H1 (cell line): ENCODE measurements around the gene TP53BP2. TPM values are rescaled to one million over a fixed set of nuclear protein-coding genes. Genes with fewer than 3 reads are reported as not detected.

Experiments
- CTCF ChIA-PET: fragments of 300-600 bp; sonication (Branson Sonifier 250); formaldehyde crosslinking; loops from one replicate; lab custom pipeline; 2021; ENCODE audit not compliant: partially characterized antibody; lab: Charles Lee
- POLR2A ChIA-PET: fragments of 300-600 bp; sonication (Branson Sonifier 250); formaldehyde crosslinking; loops from one replicate; lab custom pipeline; 2021; ENCODE audit warnings: inconsistent platforms; ENCODE audit not compliant: partially characterized antibody; lab: Charles Lee
- DNase-seq, 2 experiments: peaks; one replicate each; pipeline versions ENCODE4 v3.0.0 to v3.0.0-alpha.2; 2010 to 2022; ENCODE audit warnings: low spot score in 2 of 2, low read depth in 1 of 2, mixed read lengths in 1 of 2
- FAIRE-seq: peaks from 2 replicates; lab custom pipeline; 2011; peaks lifted over from hg19 to GRCh38; lab: Jason Lieb, UNC
- H2AFZ ChIP-seq: 2 replicates; pipeline ENCODE4 v1.8.1; 2012; ENCODE audit warnings: low read length, inconsistent platforms
- H2AK5ac ChIP-seq: 2 replicates; pipeline ENCODE4 v1.6.1; 2013; ENCODE audit warnings: low read depth, low read length
- H2BK120ac ChIP-seq: replicated peaks from 2 replicates; pipeline ENCODE3; 2013; ENCODE audit warnings: low read depth, low read length, inconsistent platforms
- H2BK12ac ChIP-seq: 2 replicates; pipeline ENCODE4 v1.6.1; 2013; ENCODE audit warnings: low read depth, low read length
- H2BK15ac ChIP-seq: 2 replicates; pipeline ENCODE4 v1.6.1; 2013; ENCODE audit warnings: low read length
- H2BK20ac ChIP-seq: 2 replicates; pipeline ENCODE4 v1.6.1; 2013; ENCODE audit warnings: low read length
- H2BK5ac ChIP-seq: 2 replicates; pipeline ENCODE4 v1.6.1; 2013; ENCODE audit warnings: low read depth, low read length
- H3K14ac ChIP-seq: 2 replicates; pipeline ENCODE4 v1.6.1; 2013; ENCODE audit warnings: inconsistent platforms; ENCODE audit not compliant: insufficient read length
- H3K18ac ChIP-seq: 2 replicates; pipeline ENCODE4 v1.6.1; 2013; ENCODE audit warnings: low read length; ENCODE audit errors: extremely low read depth
- H3K23ac ChIP-seq: 2 replicates; pipeline ENCODE4 v1.6.1; 2013; ENCODE audit warnings: inconsistent platforms; ENCODE audit not compliant: insufficient read length
- H3K23me2 ChIP-seq: 2 replicates; pipeline ENCODE4 v1.6.1; 2013; ENCODE audit warnings: low read depth, low read length
- H3K27ac ChIP-seq: 2 replicates; pipeline ENCODE4 v1.6.1; 2011; ENCODE audit warnings: low read depth, low read length, inconsistent platforms
- H3K27me3 ChIP-seq, 4 experiments: replicated peaks in 1 of 4; 1 replicate in 1 of 4; 2 replicates in 3 of 4; pipeline versions ENCODE4 v1.6.1 to v1.8.1; 2011 to 2013; ENCODE audit warnings: low read length in 3 of 4, mild to moderate bottlenecking in 3 of 4, inconsistent platforms in 2 of 4, mixed read lengths in 2 of 4, moderate library complexity in 1 of 4; ENCODE audit not compliant: control insufficient read depth in 3 of 4, insufficient read depth in 3 of 4; ENCODE audit errors: extremely low read depth in 1 of 4
- H3K36me3 ChIP-seq, 4 experiments: 2 replicates each; pipeline versions ENCODE4 v1.6.1 to v1.8.1; 2011 to 2013; ENCODE audit warnings: mild to moderate bottlenecking in 4 of 4, low read length in 3 of 4, moderate library complexity in 2 of 4, control low read depth in 1 of 4, inconsistent platforms in 1 of 4; ENCODE audit not compliant: insufficient read depth in 4 of 4, control insufficient read depth in 2 of 4
- H3K4ac ChIP-seq: replicated peaks from 2 replicates; pipeline ENCODE3; 2013; ENCODE audit warnings: low read length, low read depth, mixed read lengths, inconsistent platforms; ENCODE audit not compliant: insufficient read length
- H3K4me1 ChIP-seq, 4 experiments: replicated peaks in 1 of 4; 1 replicate in 1 of 4; 2 replicates in 3 of 4; pipeline versions ENCODE4 v1.6.1 to v1.8.1; 2011 to 2013; ENCODE audit warnings: low read length in 3 of 4, inconsistent platforms in 2 of 4, mixed read lengths in 1 of 4; ENCODE audit not compliant: insufficient read depth in 4 of 4, control insufficient read depth in 3 of 4
- H3K4me2 ChIP-seq, 2 experiments: 2 replicates each; pipeline versions ENCODE4 v1.6.1 to v1.8.1; 2011 to 2013; ENCODE audit warnings: low read depth in 2 of 2, low read length in 2 of 2, control low read depth in 1 of 2, inconsistent platforms in 1 of 2, mild to moderate bottlenecking in 1 of 2; ENCODE audit not compliant: insufficient read depth in 1 of 2
- H3K4me3 ChIP-seq, 4 experiments: fragments of 200-600, 300-600 bp in 1 of 4; sonication (generic), shearing (Covaris generic), sonication (Bioruptor Twin) in 1 of 4; 2 replicates each; pipeline versions ENCODE4 v1.5.1 to v1.8.1; 2011 to 2016; ENCODE audit warnings: low read length in 4 of 4, low read depth in 3 of 4, control low read depth in 2 of 4, inconsistent platforms in 2 of 4, mild to moderate bottlenecking in 2 of 4, mixed read lengths in 1 of 4, moderate library complexity in 1 of 4; ENCODE audit not compliant: insufficient read depth in 2 of 4; ENCODE audit errors: extremely low read depth in 1 of 4
- H3K56ac ChIP-seq: replicated peaks from 2 replicates; pipeline ENCODE3; 2013; ENCODE audit warnings: low read depth, mild to moderate bottlenecking, mixed read lengths, low read length, inconsistent platforms; ENCODE audit not compliant: insufficient read length
- H3K79me1 ChIP-seq: 2 replicates; pipeline ENCODE4 v1.6.1; 2013; ENCODE audit warnings: low read depth, low read length, control low read depth
- H3K79me2 ChIP-seq, 2 experiments: 2 replicates each; pipeline versions ENCODE4 v1.6.1 to v1.8.1; 2012 to 2013; ENCODE audit warnings: low read length in 2 of 2, mild to moderate bottlenecking in 2 of 2, inconsistent platforms in 1 of 2; ENCODE audit not compliant: insufficient read depth in 2 of 2, control insufficient read depth in 1 of 2
- H3K9ac ChIP-seq, 4 experiments: replicated peaks in 1 of 4; 1 replicate in 1 of 4; 2 replicates in 3 of 4; pipeline versions ENCODE4 v1.6.1 to v1.8.1; 2011 to 2013; ENCODE audit warnings: low read depth in 3 of 4, low read length in 3 of 4, control low read depth in 2 of 4, mild to moderate bottlenecking in 2 of 4, moderate library complexity in 2 of 4, inconsistent platforms in 1 of 4; ENCODE audit errors: extremely low read depth in 1 of 4
- H3K9me3 ChIP-seq, 2 experiments: 2 replicates each; pipeline versions ENCODE4 v1.6.1 to v1.8.1; 2012 to 2013; ENCODE audit warnings: mild to moderate bottlenecking in 2 of 2, moderate library complexity in 2 of 2, control low read depth in 1 of 2, inconsistent platforms in 1 of 2, low read depth in 1 of 2, low read length in 1 of 2, mixed read lengths in 1 of 2; ENCODE audit not compliant: insufficient read depth in 2 of 2
- H4K20me1 ChIP-seq, 2 experiments: replicated peaks in 1 of 2; 2 replicates each; pipeline versions ENCODE3 to v1.8.1; 2011 to 2013; ENCODE audit warnings: inconsistent platforms in 2 of 2, low read length in 2 of 2, mild to moderate bottlenecking in 1 of 2; ENCODE audit not compliant: insufficient read depth in 2 of 2, control insufficient read depth in 1 of 2
- H4K5ac ChIP-seq: 2 replicates; pipeline ENCODE4 v1.6.1; 2013; ENCODE audit warnings: low read length, low read depth, mixed read lengths, inconsistent platforms; ENCODE audit not compliant: insufficient read length
- H4K8ac ChIP-seq: 2 replicates; pipeline ENCODE4 v1.8.0; 2013; ENCODE audit warnings: mild to moderate bottlenecking, moderate library complexity, low read length, inconsistent platforms; ENCODE audit not compliant: insufficient read depth; ENCODE audit errors: extremely low read depth
- H4K91ac ChIP-seq: replicated peaks from 2 replicates; pipeline ENCODE3; 2013; ENCODE audit warnings: low read length, mixed read lengths, inconsistent platforms; ENCODE audit not compliant: insufficient read length
- EZH2 ChIP-seq: fragments of 200-600 bp; sonication (generic); IDR thresholded peaks from 2 replicates; pipeline ENCODE4 v1.7.1; 2012; ENCODE audit warnings: low read depth, mild to moderate bottlenecking, moderate library complexity, low read length, inconsistent platforms; ENCODE audit not compliant: severe bottlenecking
- HDAC2 ChIP-seq, 2 experiments: fragments of 300-600 bp in 1 of 2; sonication (generic) in 1 of 2; IDR thresholded peaks; 2 replicates each; pipeline ENCODE4 v1.6.1; 2011 to 2012; ENCODE audit warnings: low read depth in 2 of 2, low read length in 2 of 2, mild to moderate bottlenecking in 2 of 2, moderate library complexity in 2 of 2, borderline replicate concordance in 1 of 2, inconsistent platforms in 1 of 2
- POLR2A ChIP-seq, 2 experiments: IDR thresholded peaks; 1 replicate in 1 of 2; 2 replicates in 1 of 2; pipeline ENCODE4 v1.6.1; 2011; ENCODE audit warnings: low read depth in 2 of 2, low read length in 2 of 2, mild to moderate bottlenecking in 2 of 2; ENCODE audit errors: control extremely low read depth in 1 of 2
- RBBP5 ChIP-seq: IDR thresholded peaks from 2 replicates; pipeline ENCODE4 v1.7.1; 2012; ENCODE audit warnings: low read depth, mild to moderate bottlenecking, inconsistent platforms, low read length, moderate library complexity, borderline replicate concordance
- TAF7 ChIP-seq: optimal IDR thresholded peaks from 2 replicates; pipeline ENCODE3; 2011; ENCODE audit warnings: low read depth, mild to moderate bottlenecking, inconsistent platforms, low read length, moderate library complexity, borderline replicate concordance
- WGBS, 2 experiments: shearing (Covaris generic) in 1 of 2; methylation state at CpG; one replicate each; pipeline versions ENCODE4 v1.1.6 to v1.1.7; 2013 to 2015; ENCODE audit warnings: low lambda C conversion rate in 2 of 2, mixed read lengths in 2 of 2, inconsistent platforms in 1 of 2, low coverage in 1 of 2, missing lambda C conversion rate in 1 of 2; ENCODE audit not compliant: insufficient replicate concordance in 2 of 2, insufficient coverage in 1 of 2, insufficient read length in 1 of 2; ENCODE audit errors: extremely low coverage in 1 of 2, missing lambda C conversion rate in 1 of 2; 5-methylcytosine and 5-hydroxymethylcytosine counted together
- polyA plus RNA-seq, 7 experiments: library from polyadenylated mRNA; depleted of rRNA in 3 of 7; stranded (reverse) in 5 of 7; unstranded in 2 of 7; fragments of >200 nt in 5 of 7; fragments of 200-250 nt in 2 of 7; gene quantifications; 1 replicate in 5 of 7; 2 replicates in 1 of 7; 4 replicates in 1 of 7; pipeline versions ENCODE4 v1.2.1 to v1.2.3, GENCODE V29; 2011 to 2013; ENCODE audit warnings: missing spikeins in 2 of 7, mixed read lengths in 2 of 7
- total RNA-seq: library from RNA; stranded (reverse); fragmentation: NEBNext Ultra II Directional; extraction: Animal tissue kit (Norgen Biotek cat#: 25700); gene quantifications from 2 replicates; pipeline ENCODE4 v1.2.1, GENCODE V29; 2021

The TP53BP2 gene
- total and polyA plus RNA-seq, 2 of the 8 experiments (the other 6 are each of a cell fraction or from before 2014, with no cell fraction given) = 18.0 to 38.7 TPM

DNA sequence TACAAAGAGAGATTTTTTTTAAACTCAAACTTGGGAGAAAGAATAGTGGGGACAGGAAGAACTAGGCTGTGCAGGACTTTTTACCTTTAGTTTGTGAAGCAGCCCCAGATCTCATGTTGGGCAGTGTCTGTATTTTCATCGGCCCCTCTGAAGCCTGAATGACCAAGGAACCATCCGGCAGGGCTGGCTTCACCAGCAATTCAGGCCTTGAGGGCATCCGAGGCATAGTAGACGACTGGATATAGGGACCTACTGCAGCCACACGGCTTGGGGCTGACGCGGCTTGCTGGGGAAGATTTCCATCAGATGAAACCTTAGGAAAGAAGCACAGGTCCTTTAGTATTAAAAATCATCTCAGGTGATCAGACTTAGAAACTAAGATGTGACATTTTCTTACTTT lies 43.7 kb downstream of the TP53BP2 start:
- no peaks in the 10 kb centered on the region for H3K9me3 ChIP-seq
- no peak for FAIRE-seq
- no peak overlapping the region for H3K4me2 ChIP-seq

More for the DNA sequence above, 43.7 kb downstream of the TP53BP2 start:
- H2BK20ac ChIP-seq = no peak overlapping the region
- no peak overlapping the region for H2BK15ac ChIP-seq
- no peaks in the 10 kb centered on the region for H3K27me3 ChIP-seq
- 90% methylated on average over 7 of the region's 7 CpGs; no CpG with 5 or more reads in 1 of the 2 experiments for WGBS, 2 experiments
- no peak overlapping the region for H3K56ac ChIP-seq
- H3K4me3 ChIP-seq = no peak overlapping the region
- H3K79me1 ChIP-seq = no peaks in the 10 kb centered on the region
- H2BK5ac ChIP-seq = no peak overlapping the region
- H3K23me2 ChIP-seq = no peaks in the 10 kb centered on the region
- H3K14ac ChIP-seq = no peak overlapping the region
- no peak overlapping the region for H2BK12ac ChIP-seq
- no peak overlapping the region for H4K5ac ChIP-seq
- TF ChIP-seq TAF7 (no peak), HDAC2 (IDR thresholded peaks at IDR 0.05; ENCODE audit: borderline replicate concordance in 1 of 2, low read depth in 2 of 2, low read length in 2 of 2) (no peak), POLR2A (IDR thresholded peaks at IDR 0.05; ENCODE audit: control extremely low read depth in 1 of 2, low read depth in 2 of 2, low read length in 2 of 2) (no peak), RBBP5 (no peak), EZH2 (no peak)
- H3K23ac ChIP-seq = no peak overlapping the region
- H3K18ac ChIP-seq = no peak overlapping the region
- ChIA-PET CTCF (interaction anchor here (0.6 to 1.1 kb wide), 2 partner anchors 24 to 46 kb away, joined by 3 read pairs; no protein-coding TSS in a partner anchor), POLR2A (no interaction called here)
- H3K27ac ChIP-seq = no peak overlapping the region
- H3K4me1 ChIP-seq = no peaks in the 10 kb centered on the region
- no peak overlapping the region for H2AK5ac ChIP-seq
- H3K4ac ChIP-seq = no peak overlapping the region
- H3K9ac ChIP-seq = no peak overlapping the region
- no peak overlapping the region for H2AFZ ChIP-seq
- DNase-seq = no peak
- no peak overlapping the region for H4K8ac ChIP-seq
- H2BK120ac ChIP-seq = no peak overlapping the region
- H3K36me3 ChIP-seq = peaks cover 30 to 76% (median 57%) of the 10 kb centered on the region in 4 experiments
- no peak overlapping the region for H4K91ac ChIP-seq
- H4K20me1 ChIP-seq = peaks cover 0 to 1% of the 10 kb centered on the region in 2 experiments
- no peaks in the 10 kb centered on the region for H3K79me2 ChIP-seq
